Activated CD8-positive, alpha-beta memory T cell treated with anti-CD3 and anti-CD28 coated beads for 48 hours (primary cell): ENCODE results near the gene GIMAP6.
"Not testable (repeated sequence)": the region's sequence is repeated elsewhere in the genome, so short reads cannot be mapped to it uniquely, and the experiment has no call there.

Experiments used
- DNase-seq, 3 experiments: peaks; one replicate each; pipeline ENCODE4 v3.0.0-alpha.2; 2020; ENCODE audit warnings: low read depth in 2 of 3, low spot score in 2 of 3

The GIMAP6 gene

DNA sequence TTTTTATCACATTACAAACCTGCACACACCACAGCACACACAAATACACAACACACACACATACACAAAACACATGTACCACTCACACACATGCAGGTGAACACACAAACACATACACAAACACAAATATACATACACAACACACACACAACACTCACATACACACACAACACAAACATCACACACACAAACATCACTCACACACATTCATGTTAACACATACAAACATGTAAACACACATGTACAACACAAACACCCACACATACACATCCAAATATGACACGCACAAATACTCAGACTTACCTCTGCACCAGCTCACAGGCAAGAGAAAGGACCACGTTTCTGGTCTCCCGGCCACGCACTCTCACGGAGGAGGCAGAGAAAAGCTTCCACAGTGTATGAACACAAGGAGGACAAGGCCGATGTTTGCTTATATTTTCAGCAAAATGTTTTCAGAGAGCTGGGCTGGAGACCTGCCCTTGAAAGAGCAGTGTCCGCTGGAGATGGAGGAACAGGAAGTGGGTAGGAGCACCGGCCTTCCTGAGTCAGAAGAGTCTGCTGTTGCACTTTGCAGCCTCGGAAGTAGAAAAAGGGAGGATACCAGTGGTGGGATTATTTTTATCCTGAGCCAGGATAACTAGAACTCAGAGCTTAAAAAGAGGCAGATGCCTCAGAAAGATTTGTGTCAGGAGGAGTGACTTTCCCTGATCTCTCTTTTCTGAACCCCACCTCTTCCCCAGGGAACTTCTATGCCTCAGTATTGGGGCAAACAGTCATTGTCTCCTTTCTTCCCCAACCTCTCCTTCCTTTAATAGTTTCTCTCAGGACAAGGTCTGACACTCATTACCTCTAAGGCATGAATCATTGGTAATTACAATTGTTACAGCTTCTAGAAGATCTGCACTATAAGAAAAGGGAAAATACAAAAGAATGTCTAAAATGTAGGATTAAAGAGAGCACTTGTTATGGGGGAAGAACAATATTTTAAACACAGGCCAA, at the start of gene GIMAP6:
GIMAP6 (minus strand) TSS at position 520 of the 999 bp plus-strand sequence. CDS start 2,243 bp downstream, outside the sequence.
- DNase-seq, result peak in 2 of 3 experiments; percentile 10 to 33

GRCh38 chr7:150680364-150680763, 48.2 kb upstream of the GIMAP6 start:
- DNase-seq, result not testable (repeated sequence)

DNA sequence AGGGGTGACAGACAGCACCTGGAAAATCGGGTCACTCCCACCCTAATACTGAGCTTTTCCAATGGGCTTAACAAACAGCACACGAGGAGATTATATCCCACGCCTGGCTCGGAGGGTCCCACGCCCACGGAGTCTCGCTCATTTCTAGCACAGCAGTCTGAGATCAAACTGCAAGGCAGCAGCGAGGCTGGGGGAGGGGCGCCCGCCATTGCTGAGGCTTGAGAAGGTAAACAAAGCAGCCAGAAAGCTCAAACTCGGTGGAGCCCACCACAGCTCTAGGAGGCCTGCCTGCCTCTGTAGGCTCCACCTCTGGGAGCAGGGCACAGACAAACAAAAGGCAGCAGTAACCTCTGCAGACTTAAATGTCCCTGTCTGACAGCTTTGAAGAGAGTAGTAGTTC, 46.4 kb upstream of the GIMAP6 start:
- DNase-seq, result not testable (repeated sequence)

DNA sequence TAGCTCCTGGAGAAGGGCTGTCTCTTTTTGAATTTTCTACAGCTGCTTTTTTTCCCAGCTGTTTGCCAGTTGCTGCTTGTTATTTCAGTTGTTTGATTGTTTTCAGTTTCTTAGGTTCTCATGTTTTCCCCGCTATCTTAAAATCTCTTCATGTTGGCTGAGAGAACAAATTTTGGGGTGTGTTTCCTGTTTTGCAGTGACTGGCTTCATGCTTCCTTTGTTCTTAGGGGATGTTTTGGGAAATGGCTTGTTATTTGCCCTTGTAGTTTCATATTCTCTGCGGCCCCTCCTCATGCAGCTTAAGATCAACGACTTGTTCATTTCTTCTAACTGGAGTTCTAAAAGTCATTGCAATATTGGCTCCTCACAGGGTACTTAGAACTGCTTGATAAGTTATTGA, 44.7 kb upstream of the GIMAP6 start:
- not testable (repeated sequence) for DNase-seq

GRCh38 chr7:150676276-150676675, 44.1 kb upstream of the GIMAP6 start:
- DNase-seq, result not testable (repeated sequence)

DNA sequence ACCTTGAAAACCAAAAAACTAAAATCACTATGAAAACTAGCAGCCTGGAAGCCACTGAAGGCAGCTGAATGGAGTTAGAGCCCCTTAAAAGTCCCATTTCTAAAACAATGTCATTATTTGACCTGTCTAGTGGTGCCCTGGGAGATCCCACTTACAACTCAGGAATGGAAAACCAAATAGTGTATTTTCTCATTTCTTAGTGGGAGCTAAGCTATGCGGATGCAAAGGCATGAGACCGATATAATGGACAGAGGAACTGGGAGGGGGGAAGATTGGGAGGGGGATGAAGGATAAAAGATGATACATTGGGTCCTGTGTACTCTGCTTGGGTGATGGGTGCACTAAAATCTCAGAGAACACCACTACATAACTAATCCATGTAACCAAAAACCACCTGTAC, 43.5 kb upstream of the GIMAP6 start:
- DNase-seq, result no peak

DNA sequence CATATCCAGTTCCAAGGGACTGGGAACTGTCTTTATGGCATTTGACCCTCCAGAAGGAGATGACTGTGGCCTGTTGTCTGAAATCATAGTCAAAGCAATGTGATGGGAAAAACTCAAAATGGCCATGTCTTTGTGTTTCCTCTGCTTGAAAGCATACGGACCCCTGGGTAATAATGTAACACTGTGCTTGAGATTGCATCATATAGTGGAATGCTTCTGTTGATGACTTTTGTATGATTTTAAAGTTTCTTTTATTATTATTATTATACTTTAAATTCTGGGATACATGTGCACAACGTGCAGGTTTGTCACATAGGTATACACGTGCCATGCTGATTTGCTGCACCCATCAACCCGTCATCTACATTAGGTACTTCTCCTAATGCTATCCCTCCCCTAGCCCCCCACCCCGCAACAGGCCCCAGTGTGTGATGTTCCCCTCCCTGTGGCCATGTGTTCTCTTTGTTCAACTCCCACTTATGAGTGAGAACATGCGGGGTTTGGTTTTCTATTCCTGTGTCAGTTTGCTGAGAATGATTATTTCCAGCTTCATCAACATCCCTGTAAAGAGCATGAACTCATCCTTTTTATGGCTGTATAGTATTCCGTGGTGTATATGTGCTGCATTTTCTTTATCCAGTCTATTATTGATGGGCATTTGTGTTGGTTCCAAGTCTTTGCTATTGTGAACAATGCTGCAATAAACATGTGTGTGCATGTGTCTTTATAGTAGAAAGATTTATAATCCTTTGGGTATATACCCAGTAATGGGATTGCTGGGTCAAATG, 39.8 kb upstream of the GIMAP6 start:
- DNase-seq, result not testable (repeated sequence)

DNA sequence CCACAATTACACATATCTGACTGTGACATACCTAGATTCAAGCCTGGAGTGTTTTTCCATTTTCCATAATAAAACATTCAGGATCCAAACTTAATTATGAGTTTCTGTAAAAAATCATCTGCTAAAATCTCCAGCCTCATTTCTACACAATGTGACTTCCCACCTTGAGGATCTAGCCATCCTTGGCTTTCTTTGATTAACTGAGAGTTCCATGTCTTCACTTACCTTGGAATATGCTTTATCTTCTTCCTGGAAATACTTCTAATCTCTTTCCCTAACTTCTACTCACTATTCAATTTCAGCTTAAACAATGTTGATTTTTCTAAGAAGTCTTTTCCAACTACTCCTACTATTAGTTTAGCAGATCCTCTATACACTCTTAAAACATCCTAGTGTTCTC, 36.8 kb upstream of the GIMAP6 start:
- no peak for DNase-seq

- DNase-seq, result peak in 1 of 3 experiments; percentile 35
Measured at GRCh38 chr7:150668472-150668911, 36.3 kb upstream of the GIMAP6 start.

DNA sequence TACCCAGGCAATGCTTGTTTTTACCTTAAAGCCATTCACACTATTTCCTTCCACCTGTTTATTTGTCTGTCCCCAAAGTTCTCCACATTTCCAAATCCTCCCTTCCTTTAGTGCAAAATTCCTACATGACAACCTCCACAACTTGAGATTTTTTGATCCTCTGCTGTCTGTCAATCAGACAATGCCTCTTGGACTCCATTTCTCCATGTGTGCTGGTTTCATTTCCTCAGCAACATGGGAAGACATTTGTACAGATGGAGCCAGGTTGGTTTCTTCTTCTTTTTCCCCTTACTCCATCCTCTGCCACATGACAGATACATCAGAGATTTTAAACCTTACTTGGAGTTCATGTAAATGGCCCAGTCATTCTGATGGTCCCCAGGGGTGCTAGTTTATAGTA, 34.2 kb upstream of the GIMAP6 start:
- DNase-seq, result no peak

GRCh38 chr7:150665896-150666295, 33.7 kb upstream of the GIMAP6 start:
- no peak for DNase-seq

- DNase-seq, result no peak
Measured at GRCh38 chr7:150665089-150665748, 33.0 kb upstream of the GIMAP6 start.

GRCh38 chr7:150663802-150664494, 31.8 kb upstream of the GIMAP6 start:
- no peak for DNase-seq

DNA sequence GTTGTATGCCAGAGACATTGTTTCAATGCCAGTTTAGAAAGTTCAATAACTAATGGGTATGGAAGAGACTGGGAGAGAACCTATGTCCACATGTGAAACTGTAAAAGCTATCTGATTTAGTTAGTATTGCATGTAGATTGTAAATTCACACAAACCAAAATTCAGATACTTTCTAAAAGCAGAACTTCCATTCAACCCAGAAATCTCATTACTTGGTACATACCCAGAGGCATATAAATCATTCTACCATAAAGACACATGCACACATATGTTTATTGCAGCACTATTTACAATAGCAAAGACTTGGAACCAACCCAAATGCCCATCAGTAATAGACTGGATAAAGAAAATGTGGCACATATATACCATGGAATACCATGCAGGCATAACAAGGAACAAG, 30.6 kb upstream of the GIMAP6 start:
- DNase-seq, result not testable (repeated sequence)

DNA sequence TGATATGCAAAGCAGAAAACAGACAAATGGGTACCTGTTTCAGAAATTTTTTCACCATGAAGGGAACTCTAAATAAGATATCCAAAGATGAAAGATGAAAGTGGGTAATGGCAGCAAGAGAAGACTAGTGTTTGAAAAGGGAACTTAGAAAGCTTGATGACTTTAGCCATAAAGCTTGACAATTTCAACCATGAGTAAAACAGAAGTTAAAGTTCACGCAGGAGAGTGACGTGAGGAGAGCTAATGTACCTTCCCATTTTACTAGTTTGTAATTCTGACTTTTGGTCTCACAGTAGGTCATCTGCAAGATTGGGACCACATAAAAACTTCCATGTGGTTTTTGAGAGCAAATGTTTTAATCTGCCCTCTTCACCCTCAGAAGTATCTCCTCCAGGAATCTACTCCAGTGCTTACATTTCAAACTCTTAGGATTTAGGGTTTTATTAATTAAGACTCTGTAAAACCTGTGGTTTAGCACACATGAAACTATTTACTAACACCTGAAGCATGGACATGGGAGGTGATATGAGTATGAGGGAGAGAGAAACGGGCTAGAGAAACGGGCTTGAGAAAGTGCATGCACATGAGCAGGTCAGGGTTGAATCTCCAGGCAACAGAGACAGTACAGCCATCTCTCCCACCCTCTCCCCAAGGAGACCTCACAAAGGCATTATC, 28.9 kb upstream of the GIMAP6 start:
- DNase-seq, result no peak

DNA sequence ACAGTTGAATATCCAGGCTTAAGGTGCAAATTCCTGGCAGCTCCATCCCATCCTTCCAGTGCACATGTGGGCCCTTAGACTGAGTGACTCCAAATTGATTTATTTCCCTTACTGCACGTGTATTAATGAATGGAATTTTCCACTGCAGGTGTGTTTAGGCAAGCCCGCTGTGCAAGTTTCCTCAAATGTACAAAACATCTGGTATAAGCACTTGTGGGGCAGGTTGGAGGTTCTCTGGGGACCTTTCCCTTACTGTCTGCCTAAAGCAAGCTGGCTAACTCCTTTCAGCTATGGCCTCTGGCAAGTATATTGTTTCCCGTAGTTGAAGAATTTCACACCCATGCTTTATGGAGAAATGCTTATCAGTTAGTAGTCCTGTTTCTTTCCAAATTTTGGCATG, 25.3 kb upstream of the GIMAP6 start:
- DNase-seq, result no peak

GRCh38 chr7:150656047-150656446, 23.9 kb upstream of the GIMAP6 start:
- DNase-seq, result no peak

- DNase-seq, result no peak
Measured at GRCh38 chr7:150654692-150655091, 22.5 kb upstream of the GIMAP6 start.

DNA sequence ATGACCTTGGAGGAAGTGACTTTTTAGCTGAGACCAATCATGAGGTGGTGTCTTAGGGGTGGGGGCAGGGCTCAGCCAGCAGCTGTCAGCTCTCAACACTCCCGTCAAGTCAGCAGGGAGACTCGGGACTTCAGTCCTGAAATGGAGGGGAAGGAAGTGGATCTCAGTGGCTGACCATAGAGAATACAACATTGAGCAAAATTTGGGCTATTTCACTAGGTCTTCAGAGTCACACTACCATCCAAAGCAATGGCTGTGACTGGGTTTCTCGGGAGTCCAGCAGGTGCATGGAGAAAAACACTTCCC, 16.8 kb upstream of the GIMAP6 start:
- DNase-seq, result no peak

DNA sequence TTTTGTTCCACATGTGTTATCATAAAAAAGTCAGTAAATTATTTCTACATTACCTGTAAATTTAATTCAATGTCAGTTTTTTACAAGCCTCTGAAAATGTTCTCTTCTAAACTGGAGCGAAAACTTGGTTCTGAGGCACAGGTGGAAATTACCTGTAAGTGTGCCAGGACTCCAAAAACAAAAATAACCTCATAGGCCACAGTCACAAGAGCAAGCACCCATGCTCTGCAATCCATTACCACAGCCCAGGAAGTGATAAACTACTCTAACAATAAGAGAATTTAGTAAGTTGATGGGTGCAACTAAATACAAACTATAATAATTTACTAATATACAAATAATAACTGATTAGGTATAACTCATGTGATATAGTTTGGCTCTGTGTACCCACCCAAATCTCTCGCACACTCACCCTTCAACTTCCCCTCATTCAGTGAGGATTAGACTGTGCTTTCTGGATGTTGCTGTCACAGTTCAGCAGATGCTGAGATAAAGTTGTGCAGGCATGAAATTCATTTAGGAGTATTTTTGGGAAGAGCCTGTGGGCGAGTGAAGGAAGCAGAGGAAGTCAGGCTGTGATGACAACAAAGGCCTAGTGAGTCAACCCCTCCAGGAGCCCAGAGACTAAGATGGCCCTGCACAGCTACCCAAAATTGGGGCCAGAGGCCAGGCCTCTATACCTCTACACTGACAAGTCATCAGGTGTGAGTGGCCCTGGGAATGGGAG, 16.3 kb upstream of the GIMAP6 start:
- no peak for DNase-seq
